ENCODE data around the gene LMF1.

LMF1 gene

GRCh38 chr16:847681-848445, 122.9 kb downstream of the LMF1 start:
- DNase-seq (ENCODE audit: extremely low read depth, low read depth), result no peak
- TF ChIP-seq CTCF (IDR thresholded peaks at IDR 0.05; ENCODE audit: low read depth, low read length), result no peak

- DNase-seq (ENCODE audit: extremely low read depth, low read depth), result no peak
- TF ChIP-seq CTCF (IDR thresholded peaks at IDR 0.05; ENCODE audit: low read depth, low read length), result no peak
Measured at GRCh38 chr16:847151-847550, 123.6 kb downstream of the LMF1 start.

- DNase-seq (ENCODE audit: extremely low read depth, low read depth), result no peak
- no peak for TF ChIP-seq CTCF (IDR thresholded peaks at IDR 0.05; ENCODE audit: low read depth, low read length)
Measured at GRCh38 chr16:845351-845745, 125.4 kb downstream of the LMF1 start.

- DNase-seq (ENCODE audit: extremely low read depth, low read depth), result no peak
- TF ChIP-seq CTCF (IDR thresholded peaks at IDR 0.05; ENCODE audit: low read depth, low read length), result no peak
Measured at GRCh38 chr16:844638-845350, 126.0 kb downstream of the LMF1 start.

GRCh38 chr16:843771-844170, 127.0 kb downstream of the LMF1 start:
- DNase-seq (ENCODE audit: extremely low read depth, low read depth), result no peak
- no peak for TF ChIP-seq CTCF (IDR thresholded peaks at IDR 0.05; ENCODE audit: low read depth, low read length)

- DNase-seq (ENCODE audit: extremely low read depth, low read depth), result no peak
- no peak for TF ChIP-seq CTCF (IDR thresholded peaks at IDR 0.05; ENCODE audit: low read depth, low read length)
Measured at GRCh38 chr16:842711-843560, 127.8 kb downstream of the LMF1 start.
